Lower leg skin (tissue), 4 donors: ENCODE data around the gene OR2V2. TPM values are rescaled to one million over a fixed set of nuclear protein-coding genes. Genes with fewer than 3 reads are reported as not detected.
"Not testable (repeated sequence)": the region's sequence is repeated elsewhere in the genome, so short reads cannot be mapped to it uniquely, and the experiment has no call there.

ENCODE experiments used
- DNase-seq, 2 donors: peaks; one replicate each; pipeline ENCODE4 v3.0.0-alpha.2; 2019; ENCODE audit warnings: low spot score in 2 of 2
- H3K4me3 ChIP-seq: fragments of 200-600 bp; sonication (generic); 2 replicates; pipeline ENCODE4 v1.5.1; 2017; ENCODE audit warnings: mild to moderate bottlenecking, low read depth; ENCODE audit not compliant: poor library complexity, severe bottlenecking
- POLR2A ChIP-seq, 2 donors: fragments of 450-650 bp; IDR thresholded peaks; one replicate each; pipeline ENCODE4 v1.6.1; 2016 to 2017; ENCODE audit warnings: antibody characterized with exemption in 2 of 2, mild to moderate bottlenecking in 1 of 2, moderate library complexity in 1 of 2
- WGBS, 2 donors: methylation state at CpG; one replicate each; pipeline ENCODE4 v1.1.5; 2018; 5-methylcytosine and 5-hydroxymethylcytosine counted together
- intact Hi-C: fragments of 100-400 bp; cut with DNase I; formaldehyde crosslinking; loops from one replicate; pipeline ENCODE4 v1.15.0; 2023; ENCODE audit warnings: low total_unique reads
- total RNA-seq, 4 donors: library from RNA; depleted of rRNA; stranded (reverse); fragments of >200 nt; gene quantifications; one replicate each; pipeline ENCODE4 v1.1.0, GENCODE V29; 2016
- TF ChIP-seq, protein P1 (sequence below), 3 donors: fragments of 450-650 bp; IDR thresholded peaks; one replicate each; pipeline ENCODE4 v1.5.1; 2016; ENCODE audit warnings: antibody characterized with exemption in 3 of 3, mild to moderate bottlenecking in 3 of 3, moderate library complexity in 2 of 3

OR2V2 gene
- total RNA-seq, 4 donors from 2014 or later: not detected

DNA sequence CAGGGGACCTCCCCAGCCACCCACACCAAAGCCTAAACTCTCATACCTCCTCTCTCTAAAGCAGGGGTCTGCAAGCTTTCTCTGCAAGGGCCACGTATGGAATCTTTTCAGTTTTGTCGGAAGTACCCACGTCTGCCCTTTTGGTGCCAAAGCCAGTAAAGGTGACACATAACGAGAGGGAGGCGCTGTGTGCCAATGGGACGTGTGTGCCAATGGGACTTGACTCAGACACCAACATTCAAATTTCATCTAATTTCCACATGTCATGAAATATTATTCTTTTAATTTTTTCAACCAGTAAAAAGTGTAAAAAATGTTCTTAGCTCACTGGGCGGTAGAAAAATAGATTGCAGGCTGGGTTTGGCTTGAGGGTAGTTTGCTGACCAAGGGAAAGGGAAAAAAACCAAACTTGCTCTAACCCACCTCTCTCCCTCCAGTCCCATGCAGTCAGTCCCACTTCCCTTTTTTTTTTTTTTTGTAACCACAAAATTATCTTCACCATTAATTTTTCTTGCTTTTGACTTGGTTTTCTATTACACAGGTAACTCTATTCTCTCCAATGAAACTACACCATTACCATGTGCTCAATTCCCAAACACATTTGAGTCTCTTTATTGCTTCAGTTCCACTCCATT lies 41.9 kb upstream of the OR2V2 start:
- intact Hi-C loops: no loop called here
- TF ChIP-seq POLR2A (IDR thresholded peaks at IDR 0.05): no peak
- TF ChIP-seq, protein P1, sequence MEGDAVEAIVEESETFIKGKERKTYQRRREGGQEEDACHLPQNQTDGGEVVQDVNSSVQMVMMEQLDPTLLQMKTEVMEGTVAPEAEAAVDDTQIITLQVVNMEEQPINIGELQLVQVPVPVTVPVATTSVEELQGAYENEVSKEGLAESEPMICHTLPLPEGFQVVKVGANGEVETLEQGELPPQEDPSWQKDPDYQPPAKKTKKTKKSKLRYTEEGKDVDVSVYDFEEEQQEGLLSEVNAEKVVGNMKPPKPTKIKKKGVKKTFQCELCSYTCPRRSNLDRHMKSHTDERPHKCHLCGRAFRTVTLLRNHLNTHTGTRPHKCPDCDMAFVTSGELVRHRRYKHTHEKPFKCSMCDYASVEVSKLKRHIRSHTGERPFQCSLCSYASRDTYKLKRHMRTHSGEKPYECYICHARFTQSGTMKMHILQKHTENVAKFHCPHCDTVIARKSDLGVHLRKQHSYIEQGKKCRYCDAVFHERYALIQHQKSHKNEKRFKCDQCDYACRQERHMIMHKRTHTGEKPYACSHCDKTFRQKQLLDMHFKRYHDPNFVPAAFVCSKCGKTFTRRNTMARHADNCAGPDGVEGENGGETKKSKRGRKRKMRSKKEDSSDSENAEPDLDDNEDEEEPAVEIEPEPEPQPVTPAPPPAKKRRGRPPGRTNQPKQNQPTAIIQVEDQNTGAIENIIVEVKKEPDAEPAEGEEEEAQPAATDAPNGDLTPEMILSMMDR (IDR thresholded peaks at IDR 0.05): no peak
- DNase-seq: no peak
- WGBS, 2 donors: 73% methylated on average over 7 of the region's 7 CpGs
- no peak overlapping the region for H3K4me3 ChIP-seq

- intact Hi-C loops: no loop called here
- WGBS, 2 donors: 64 to 70% methylated on average over 9 of the region's 9 CpGs
- TF ChIP-seq POLR2A (IDR thresholded peaks at IDR 0.05): no peak
- TF ChIP-seq, protein P1 (IDR thresholded peaks at IDR 0.05): no peak
- H3K4me3 ChIP-seq: no peak overlapping the region
- DNase-seq: peak in 1 of 2 donors; percentile 58
These were observed 39.7 kb upstream of the OR2V2 start for GRCh38 chr5:181107699-181108098.

- WGBS, 2 donors: 78 to 93% methylated on average over 10 to 14 of the region's 14 CpGs
- intact Hi-C loops: no loop called here
- TF ChIP-seq, protein P1 (IDR thresholded peaks at IDR 0.05): no peak
- no peak overlapping the region for H3K4me3 ChIP-seq
- peak in 1 of 2 donors; percentile 74 for DNase-seq
These were observed 38.7 kb upstream of the OR2V2 start for GRCh38 chr5:181108578-181109165.

GRCh38 chr5:181109489-181110013 lies 37.8 kb upstream of the OR2V2 start:
- no peak for TF ChIP-seq POLR2A (IDR thresholded peaks at IDR 0.05)
- no peak overlapping the region for H3K4me3 ChIP-seq
- peak in 1 of 2 donors; percentile 56 for DNase-seq
- 51 to 56% methylated on average over 11 of the region's 11 CpGs for WGBS, 2 donors
- intact Hi-C loops: no loop called here

- peak in 1 of 2 donors; percentile 50 for DNase-seq
- TF ChIP-seq POLR2A (IDR thresholded peaks at IDR 0.05): no peak
- TF ChIP-seq, protein P1 (IDR thresholded peaks at IDR 0.05): no peak
- intact Hi-C loops: no loop called here
- no peak overlapping the region for H3K4me3 ChIP-seq
- 88 to 91% methylated on average over 5 of the region's 5 CpGs for WGBS, 2 donors
These were observed 36.4 kb upstream of the OR2V2 start for GRCh38 chr5:181111010-181111409.

DNA sequence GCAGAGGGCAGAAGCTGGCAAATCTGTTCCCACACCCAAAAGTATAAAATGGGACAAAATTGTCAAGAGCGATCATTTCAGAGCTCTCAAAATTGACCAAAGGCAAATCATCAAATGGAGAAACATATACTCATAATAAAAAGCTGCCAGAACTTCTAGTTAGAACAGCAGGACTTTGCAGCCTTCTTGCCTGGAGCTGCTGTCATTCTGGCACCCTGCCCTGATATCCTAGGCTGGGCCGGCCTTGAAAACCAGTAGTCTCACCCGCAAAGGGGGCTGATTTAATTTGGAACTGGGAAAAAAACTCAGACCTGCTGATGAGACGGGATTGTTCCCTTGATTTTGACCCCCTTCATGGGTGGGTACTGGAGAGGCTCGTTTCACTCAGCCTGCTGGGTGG lies 34.9 kb upstream of the OR2V2 start:
- WGBS, 2 donors: 55 to 60% methylated on average over 5 of the region's 5 CpGs
- intact Hi-C loops: no loop called here
- H3K4me3 ChIP-seq: no peak overlapping the region
- DNase-seq: peak in 1 of 2 donors; percentile 25
- TF ChIP-seq, protein P1 (IDR thresholded peaks at IDR 0.05): no peak
- TF ChIP-seq POLR2A (IDR thresholded peaks at IDR 0.05): no peak

DNA sequence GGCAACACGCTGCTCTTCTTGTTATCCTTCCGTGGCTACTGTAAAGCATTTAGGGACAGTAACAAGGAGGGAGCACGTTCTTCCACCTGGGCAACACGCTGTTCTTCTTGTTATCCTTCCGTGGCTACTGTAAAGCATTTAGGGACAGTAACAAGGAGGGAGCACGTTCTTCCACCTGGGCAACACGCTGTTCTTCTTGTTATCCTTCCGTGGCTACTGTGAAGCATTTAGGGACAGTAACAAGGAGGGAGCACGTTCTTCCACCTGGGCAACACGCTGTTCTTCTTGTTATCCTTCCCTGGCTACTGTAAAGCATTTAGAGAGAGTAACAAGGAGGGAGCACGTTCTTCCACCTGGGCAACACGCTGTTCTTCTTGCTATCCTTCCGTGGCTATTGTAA lies 33.8 kb upstream of the OR2V2 start:
- intact Hi-C loops, DNase-seq: not testable (repeated sequence)
- WGBS, 2 donors: 91 to 93% methylated on average over 11 to 13 of the region's 13 CpGs

More for the DNA sequence above, 33.8 kb upstream of the OR2V2 start:
- not testable (repeated sequence) for H3K4me3 ChIP-seq
